Esophagus mucosa (tissue), 1 donor: ENCODE results near the gene IGFBP6. TPM values are rescaled to one million over a fixed set of nuclear protein-coding genes. Genes with fewer than 3 reads are reported as not detected.

Source experiments
- ATAC-seq: fragments of 200-7000 bp; cut with Tn5 transposase; one replicate; pipeline ENCODE4 v1.9.1; 2020
- total RNA-seq: library from RNA; stranded (reverse); gene quantifications from one replicate; pipeline ENCODE4 v1.2.4, GENCODE V29; 2023
- donor health status: DM: yes; HTN: yes; CAD: no.

The IGFBP6 gene
- total RNA-seq, 1 donor from 2014 or later = 50.5 TPM

DNA sequence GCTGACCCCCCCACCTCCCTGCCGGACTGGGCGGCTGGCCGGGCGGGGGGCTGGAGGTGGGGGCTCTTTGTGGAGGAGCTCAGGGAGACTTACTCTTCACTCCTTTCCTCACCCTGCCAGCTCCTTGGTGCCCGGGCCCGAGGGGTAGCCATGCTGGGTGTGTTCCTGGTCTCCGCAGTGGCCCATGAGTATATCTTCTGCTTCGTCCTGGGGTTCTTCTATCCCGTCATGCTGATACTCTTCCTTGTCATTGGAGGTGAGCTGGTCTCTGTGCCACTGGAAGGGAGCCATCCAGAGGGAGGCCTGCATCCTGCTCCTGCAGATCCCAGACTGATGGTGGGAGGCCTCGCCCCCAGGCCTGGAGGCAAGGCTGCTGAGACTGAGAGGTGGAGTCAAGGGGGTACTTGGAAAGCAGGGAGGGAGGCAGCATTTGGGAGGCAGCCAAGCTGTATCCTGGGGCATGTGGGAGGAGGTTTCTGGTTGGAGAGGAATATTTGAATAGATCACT is 25.5 kb downstream of the IGFBP6 start:
- ATAC-seq = no peak

DNA sequence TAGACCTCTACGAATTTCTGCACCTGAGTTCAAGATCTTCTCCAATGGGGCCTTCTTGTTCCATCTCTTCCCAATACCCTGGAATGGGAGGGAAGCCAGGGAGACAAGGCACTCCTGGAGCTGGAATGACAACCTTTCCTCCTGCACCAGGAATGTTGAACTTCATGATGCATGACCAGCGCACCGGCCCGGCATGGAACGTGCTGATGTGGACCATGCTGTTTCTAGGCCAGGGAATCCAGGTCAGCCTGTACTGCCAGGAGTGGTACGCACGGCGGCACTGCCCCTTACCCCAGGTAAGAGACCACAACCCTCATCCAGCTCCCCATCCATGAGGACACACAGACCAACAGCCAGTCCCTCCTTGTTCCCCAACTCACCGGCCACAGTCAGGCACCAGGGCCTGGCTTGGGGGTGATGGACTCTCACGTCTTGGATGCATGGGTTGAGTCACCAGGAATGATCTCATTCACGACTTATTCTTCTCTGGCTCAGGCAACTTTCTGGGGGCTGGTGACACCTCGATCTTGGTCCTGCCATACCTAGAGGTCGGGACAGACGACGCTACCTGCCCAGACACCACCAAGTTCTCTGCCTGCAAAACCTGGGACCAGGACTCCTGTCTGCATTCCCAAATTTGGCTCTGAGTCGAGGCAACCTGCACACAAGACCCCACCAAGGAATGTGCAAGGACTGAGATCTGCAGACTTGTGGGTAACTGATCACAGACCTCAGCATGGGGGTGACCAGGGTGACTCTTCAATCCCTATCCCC is 26.3 kb downstream of the IGFBP6 start:
- ATAC-seq = no peak

DNA sequence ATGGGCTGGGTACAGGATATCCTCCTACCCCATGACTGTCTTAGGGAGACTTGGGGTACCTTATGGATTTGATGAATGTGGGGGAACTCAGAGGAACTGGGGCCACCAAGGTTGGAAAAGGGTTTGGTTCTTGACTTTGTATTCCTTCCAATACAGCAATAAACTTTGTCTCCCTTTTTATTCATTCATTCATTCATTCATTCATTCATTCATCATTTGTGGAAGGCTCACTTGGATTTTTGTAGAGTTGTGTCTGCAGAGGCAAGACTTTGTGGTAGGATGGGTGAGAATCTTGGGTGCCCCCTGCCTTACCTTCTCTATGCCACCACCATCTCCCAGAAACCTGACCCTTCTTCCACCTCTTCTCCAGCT is 26.9 kb downstream of the IGFBP6 start:
- ATAC-seq = no peak

GRCh38 chr12:53127169-53127568 is 29.7 kb downstream of the IGFBP6 start:
- ATAC-seq = no peak

GRCh38 chr12:53128780-53129569 is 31.5 kb downstream of the IGFBP6 start:
- ATAC-seq = no peak

DNA sequence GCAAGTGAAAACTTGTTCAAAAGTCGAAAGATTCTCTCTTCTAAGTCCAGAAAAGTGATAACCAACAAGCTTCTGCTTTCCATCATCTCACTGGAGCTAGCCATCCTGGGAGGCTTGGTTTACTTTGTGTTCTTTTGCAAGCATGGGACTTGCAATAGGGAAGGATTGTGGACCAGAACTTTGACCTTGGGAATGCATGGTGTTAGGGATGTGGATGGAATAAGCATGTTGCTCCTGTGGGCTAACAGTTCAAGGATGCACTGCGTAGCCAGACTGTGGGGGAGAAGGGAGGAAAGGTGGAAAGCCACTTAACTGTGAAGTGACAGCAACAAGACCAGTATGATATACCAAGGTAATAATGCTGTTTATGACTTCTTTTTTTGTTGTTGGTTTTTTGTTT is 34.4 kb downstream of the IGFBP6 start:
- ATAC-seq = no peak

DNA sequence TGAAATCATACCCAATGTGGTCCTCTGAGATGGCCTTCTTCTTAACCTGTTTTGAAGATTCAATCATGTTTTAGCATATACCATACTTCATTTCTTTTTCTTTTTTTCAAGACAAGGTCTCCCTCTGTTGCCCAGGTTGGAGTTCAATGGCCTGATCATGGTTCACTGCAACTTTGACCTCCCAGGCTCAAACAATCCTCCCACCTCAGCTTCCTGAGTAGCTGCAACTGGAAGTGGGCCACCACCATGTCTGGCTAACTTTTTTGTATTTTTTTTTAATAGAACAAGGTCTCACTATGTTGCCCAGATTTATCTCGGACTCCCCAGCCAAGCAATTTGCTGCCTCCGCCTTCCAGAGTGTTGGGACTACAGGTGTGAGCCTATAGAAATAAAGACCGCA is 36.3 kb downstream of the IGFBP6 start:
- no peak for ATAC-seq

DNA sequence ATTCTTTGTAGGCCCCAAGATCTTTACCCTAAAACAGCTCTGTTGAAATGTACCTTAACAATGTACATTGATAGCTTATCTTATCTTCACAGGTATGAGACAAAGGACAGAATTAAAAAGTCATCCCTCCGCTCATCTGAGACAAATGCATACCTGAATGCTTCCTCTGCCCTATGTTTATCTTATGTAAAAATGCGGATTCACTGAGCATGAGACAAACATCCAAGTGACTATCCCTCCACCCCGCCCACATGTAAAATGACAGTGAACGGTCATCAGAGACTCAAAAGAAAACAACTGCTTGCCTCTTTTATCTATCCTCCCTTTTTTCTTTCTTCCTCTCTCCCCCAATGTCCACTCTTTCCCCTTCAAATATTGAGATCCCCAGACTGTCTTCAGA is 45.9 kb downstream of the IGFBP6 start:
- no peak for ATAC-seq

DNA sequence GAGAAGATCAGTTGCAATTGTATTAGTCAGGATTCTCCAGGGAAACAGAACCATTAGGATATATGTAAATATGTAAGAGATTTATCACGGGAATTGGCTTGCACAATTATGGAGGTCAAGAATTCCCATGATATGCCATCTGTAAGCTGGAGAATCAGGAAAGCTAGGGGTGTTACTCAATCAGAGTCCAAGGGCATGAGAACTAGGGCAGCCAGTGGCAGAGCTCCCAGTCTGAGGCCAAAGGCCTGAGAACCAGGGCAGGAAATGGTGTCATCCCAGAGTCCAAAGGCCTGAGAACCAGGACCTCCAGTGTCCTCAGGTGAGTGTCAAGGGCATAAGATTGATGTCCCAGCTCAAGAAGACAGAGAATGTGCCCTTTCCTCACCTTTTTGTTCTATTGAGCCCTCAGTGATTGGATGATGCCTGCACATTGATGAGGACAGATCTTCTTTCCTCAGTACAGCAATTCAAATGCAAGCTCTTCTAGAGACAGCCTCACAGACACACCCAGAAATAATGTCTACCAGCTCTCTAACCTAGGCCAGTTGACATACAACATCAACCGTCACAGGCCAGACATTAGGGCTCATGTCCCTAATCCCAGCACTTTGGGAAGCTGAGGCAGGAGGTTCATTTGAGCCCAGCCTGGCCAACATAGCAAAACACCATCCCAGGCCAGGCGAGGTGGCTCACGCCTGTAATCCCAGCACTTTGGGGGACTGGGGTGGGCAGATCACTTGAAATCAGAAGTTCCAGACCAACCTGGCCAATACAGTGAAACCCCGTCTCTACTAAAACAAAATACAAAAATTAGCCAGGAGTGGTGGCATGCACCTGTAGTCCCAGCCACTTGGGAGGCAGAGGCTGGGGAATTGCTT is 48.2 kb downstream of the IGFBP6 start:
- ATAC-seq = no peak

GRCh38 chr12:53147181-53147580 is 49.7 kb downstream of the IGFBP6 start:
- no peak for ATAC-seq

DNA sequence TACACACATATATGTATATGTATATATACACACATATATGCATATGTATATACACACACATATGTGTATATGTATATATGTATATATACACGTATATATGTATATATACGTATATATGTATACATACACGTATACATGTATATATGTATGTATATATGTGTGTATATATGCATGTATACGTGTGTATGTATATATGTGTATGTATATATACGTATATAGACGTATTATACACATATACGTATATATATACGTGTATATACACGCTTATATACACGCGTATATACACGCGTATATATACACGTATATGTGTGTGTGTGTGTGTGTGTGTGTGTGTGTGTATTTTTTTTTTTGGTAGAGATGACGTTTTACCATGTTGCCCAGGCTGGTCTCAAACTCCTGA is 50.2 kb downstream of the IGFBP6 start:
- no peak for ATAC-seq

DNA sequence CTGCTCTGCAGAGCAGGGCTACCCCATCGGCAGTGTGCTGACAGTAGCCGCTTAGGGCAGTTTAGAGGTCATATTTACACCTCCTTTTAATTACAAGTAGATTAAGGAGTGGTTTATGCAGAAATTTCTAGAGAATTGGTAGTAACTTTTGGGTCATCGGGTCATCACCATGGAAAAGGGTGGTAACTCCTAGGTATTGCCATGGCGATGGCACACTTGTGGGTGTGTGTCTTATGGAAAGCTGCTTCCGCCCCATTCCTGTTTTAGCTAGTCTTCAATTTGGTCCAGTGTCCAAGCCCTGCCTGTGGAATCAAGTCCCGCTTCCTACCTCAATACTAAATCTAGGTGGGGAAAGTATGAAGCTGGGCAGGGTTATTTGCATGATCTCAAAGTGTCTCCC is 53.6 kb downstream of the IGFBP6 start:
- ATAC-seq = no peak

Other genes with a start within 250 kb of the IGFBP6 start
- gene KRT78, start 248.7 kb upstream of the IGFBP6 start, total RNA-seq = 291 TPM
- gene KRT8, start 192.6 kb upstream of the IGFBP6 start, total RNA-seq = 40.1 TPM
- gene KRT18, start 148.5 kb upstream of the IGFBP6 start, total RNA-seq = 80.0 TPM
- 344 TPM for gene EIF4B, start 91.2 kb upstream of the IGFBP6 start, total RNA-seq
- 10.6 TPM for gene TNS2, start 47.6 kb upstream of the IGFBP6 start, total RNA-seq
- gene SPRYD3, start 18.3 kb upstream of the IGFBP6 start, total RNA-seq = 29.3 TPM
- not detected for gene SOAT2, start 5.8 kb downstream of the IGFBP6 start, total RNA-seq
- gene ZNF740, start 83.1 kb downstream of the IGFBP6 start, total RNA-seq = 19.6 TPM
- gene CSAD, start 83.3 kb downstream of the IGFBP6 start, total RNA-seq = 17.1 TPM
- gene ITGB7, start 109.6 kb downstream of the IGFBP6 start, total RNA-seq = 7.0 TPM
- gene RARG, start 134.5 kb downstream of the IGFBP6 start, total RNA-seq = 168 TPM
- gene ESPL1, start 170.6 kb downstream of the IGFBP6 start, total RNA-seq = 33.8 TPM
- 306 TPM for gene PFDN5, start 197.9 kb downstream of the IGFBP6 start, total RNA-seq
- gene MYG1, start 202.0 kb downstream of the IGFBP6 start, total RNA-seq = 30.2 TPM
- 28.5 TPM for gene AAAS, start 223.9 kb downstream of the IGFBP6 start, total RNA-seq
- gene SP7, start 238.7 kb downstream of the IGFBP6 start, total RNA-seq = not detected